ENCODE data around the gene USP47.
A peak's percentile ranks its signal among the peaks of the same experiment; 100 is the strongest.

USP47 gene

GRCh38 chr11:11841723-11842420 lies at the start of gene USP47:
USP47 (plus strand) TSS chr11:11841972; CDS start chr11:11842186, 214 bp downstream.
- DNase-seq (ENCODE audit: low spot score), result peak; percentile 92

- no peak for DNase-seq (ENCODE audit: low spot score)
Observed at GRCh38 chr11:11793073-11793472, 48.7 kb upstream of the USP47 start.

- DNase-seq (ENCODE audit: low spot score), result peak; percentile 67
Observed at GRCh38 chr11:11798586-11799438, 43.0 kb upstream of the USP47 start.

GRCh38 chr11:11805228-11805627 lies 36.5 kb upstream of the USP47 start:
- no peak for DNase-seq (ENCODE audit: low spot score)

GRCh38 chr11:11806074-11806473 lies 35.7 kb upstream of the USP47 start:
- DNase-seq (ENCODE audit: low spot score), result no peak

- no peak for DNase-seq (ENCODE audit: low spot score)
Observed at GRCh38 chr11:11806586-11806985, 35.2 kb upstream of the USP47 start.

GRCh38 chr11:11807811-11808782 lies 33.7 kb upstream of the USP47 start:
- no peak for DNase-seq (ENCODE audit: low spot score)

GRCh38 chr11:11808992-11809615 lies 32.7 kb upstream of the USP47 start:
- no peak for DNase-seq (ENCODE audit: low spot score)

- DNase-seq (ENCODE audit: low spot score), result no peak
Observed at GRCh38 chr11:11810764-11811726, 30.7 kb upstream of the USP47 start.

GRCh38 chr11:11813288-11813962 lies 28.3 kb upstream of the USP47 start:
- DNase-seq (ENCODE audit: low spot score), result peak; percentile 10

GRCh38 chr11:11814614-11815452 lies 26.9 kb upstream of the USP47 start:
- DNase-seq (ENCODE audit: low spot score), result no peak

- no peak for DNase-seq (ENCODE audit: low spot score)
Observed at GRCh38 chr11:11816511-11817314, 25.1 kb upstream of the USP47 start.

- no peak for DNase-seq (ENCODE audit: low spot score)
Observed at GRCh38 chr11:11817957-11818356, 23.8 kb upstream of the USP47 start.

- no peak for DNase-seq (ENCODE audit: low spot score)
Observed at GRCh38 chr11:11818529-11819121, 23.1 kb upstream of the USP47 start.

- no peak for DNase-seq (ENCODE audit: low spot score)
Observed at GRCh38 chr11:11821899-11822298, 19.9 kb upstream of the USP47 start.

GRCh38 chr11:11822946-11823345 lies 18.8 kb upstream of the USP47 start:
- DNase-seq (ENCODE audit: low spot score), result no peak

GRCh38 chr11:11826260-11826659 lies 15.5 kb upstream of the USP47 start:
- DNase-seq (ENCODE audit: low spot score), result no peak

- no peak for DNase-seq (ENCODE audit: low spot score)
Observed at GRCh38 chr11:11827272-11827671, 14.5 kb upstream of the USP47 start.

Data from LoVo (cell line).